GM10847 (cell line): ENCODE measurements around the gene TPST1.

ENCODE experiments used
- POLR2A ChIP-seq: IDR thresholded peaks from 2 replicates; pipeline ENCODE4 v1.6.1; 2011; ENCODE audit not compliant: insufficient read length; ENCODE audit errors: extremely low read depth

TPST1 gene

DNA sequence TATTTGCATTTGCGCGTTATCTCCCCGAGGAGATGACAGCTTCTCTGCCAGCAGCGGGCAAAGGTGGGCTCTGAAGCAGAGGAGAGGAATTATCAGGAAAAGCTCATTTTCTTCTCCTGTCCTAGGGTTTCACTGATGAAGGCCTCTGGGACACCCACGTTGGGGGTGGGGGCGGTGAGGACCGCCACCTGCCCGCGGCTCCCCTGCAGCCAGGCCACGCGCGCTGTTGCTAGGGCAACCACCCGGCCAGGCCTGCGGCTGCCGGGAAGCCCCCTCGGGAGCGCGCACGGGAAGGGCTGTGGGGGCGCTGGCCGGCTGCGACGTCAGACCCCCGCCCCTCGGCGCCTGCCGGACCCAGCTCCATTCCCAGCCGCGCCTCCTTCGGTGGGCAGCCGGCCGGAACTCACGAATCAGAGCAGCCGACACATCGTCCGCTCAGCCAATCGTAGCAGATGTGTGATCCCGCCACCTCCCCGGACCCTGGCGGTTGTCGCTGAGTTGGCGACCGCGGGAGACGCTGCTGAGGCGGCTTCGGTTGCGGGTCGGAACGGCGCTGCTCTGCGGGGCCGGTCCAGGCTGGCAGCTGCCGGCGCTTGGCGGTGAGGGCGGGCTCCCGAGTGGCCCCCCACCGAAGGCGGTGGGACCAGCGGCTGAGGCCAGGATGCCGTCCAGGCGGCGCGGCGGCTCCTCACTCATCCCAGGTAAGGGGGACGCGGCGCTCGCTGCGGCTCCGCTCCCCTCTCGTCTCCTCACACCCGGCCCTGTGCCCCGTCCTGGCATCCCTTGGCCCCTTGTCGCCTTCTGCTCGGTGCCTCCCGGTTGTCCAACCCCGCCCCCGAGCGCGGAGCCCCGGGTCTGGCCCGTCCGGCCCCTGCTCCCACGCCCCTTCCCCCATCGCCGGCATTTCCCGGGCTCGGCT, at the start of gene TPST1:
Gene TPST1 (plus strand): TSS at position 513 of the 919 bp plus-strand sequence. CDS start 35,092 bp downstream, outside the sequence.
- TF ChIP-seq POLR2A: peak; percentile 83

- TF ChIP-seq POLR2A: no peak
Observed at GRCh38 chr7:66157060-66157459, 48.1 kb upstream of the TPST1 start.

GRCh38 chr7:66162622-66163021, 42.5 kb upstream of the TPST1 start:
- no peak for TF ChIP-seq POLR2A

- no peak for TF ChIP-seq POLR2A
Observed at GRCh38 chr7:66163186-66163610, 41.9 kb upstream of the TPST1 start.

DNA sequence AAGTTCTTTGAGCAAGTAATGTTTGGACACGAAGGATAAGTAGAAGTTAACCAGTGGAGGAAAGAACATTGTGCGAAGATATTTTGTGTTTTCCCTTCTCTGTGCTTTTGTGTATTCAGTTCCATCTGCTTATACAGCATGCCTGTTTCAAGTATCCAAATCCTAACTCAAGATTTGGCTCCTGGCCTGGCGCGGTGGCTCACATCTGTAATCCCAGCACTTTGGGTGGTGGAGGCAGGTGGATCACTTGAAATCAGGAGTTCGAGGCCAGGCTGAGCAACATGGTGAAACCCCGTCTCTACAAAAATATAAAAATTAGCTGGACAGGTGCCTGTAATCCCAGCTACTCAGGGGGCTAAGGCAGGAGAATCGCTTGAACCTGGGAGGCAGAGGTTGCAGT, 40.8 kb upstream of the TPST1 start:
- TF ChIP-seq POLR2A: no peak

DNA sequence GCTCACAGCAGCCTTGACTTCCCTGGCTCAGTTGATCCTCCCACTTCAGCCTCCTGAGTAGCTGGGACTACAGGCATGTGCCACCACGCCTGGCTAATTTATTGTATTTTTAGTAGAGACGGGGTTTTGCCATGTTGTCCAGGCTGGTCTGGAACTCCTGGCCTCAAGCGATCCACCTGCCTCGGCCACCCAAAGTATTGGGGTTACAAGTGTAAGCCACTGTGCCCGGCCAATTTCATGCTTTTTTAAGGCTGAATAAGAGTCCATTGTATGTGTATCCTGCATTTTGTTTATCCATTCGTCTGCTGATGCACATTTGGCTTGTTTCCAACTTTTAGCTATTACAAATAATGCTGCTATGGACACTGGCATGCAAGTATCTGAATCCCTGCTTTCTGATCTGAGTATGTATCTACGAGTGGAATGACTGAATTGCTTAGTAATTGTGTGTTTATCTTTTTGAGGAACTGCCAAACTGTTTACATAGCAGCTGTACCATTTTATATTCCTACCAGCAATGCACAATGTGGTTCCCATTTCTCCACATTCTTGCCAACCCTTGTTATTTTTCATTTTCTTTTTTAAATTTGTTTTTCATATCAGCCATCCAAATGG, 37.3 kb upstream of the TPST1 start:
- no peak for TF ChIP-seq POLR2A

DNA sequence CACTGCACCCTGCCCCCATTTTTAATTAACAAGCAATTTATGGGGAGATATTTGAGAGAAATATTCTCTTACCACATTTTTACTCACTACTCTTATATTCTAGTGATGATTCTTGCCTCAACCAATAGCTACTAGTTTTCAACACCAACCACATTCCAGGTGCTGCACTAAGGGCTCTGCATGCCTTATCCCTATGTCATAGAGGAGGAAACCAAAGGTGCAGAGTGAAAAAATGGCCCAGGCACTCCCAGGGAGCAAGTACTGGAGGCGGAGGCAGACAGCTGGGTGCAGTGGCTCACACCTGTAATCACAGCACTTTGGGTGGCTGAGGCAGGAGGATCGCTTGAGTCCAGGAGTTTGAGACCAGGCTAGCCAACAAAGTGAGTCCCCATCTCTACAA, 35.5 kb upstream of the TPST1 start:
- TF ChIP-seq POLR2A: no peak

DNA sequence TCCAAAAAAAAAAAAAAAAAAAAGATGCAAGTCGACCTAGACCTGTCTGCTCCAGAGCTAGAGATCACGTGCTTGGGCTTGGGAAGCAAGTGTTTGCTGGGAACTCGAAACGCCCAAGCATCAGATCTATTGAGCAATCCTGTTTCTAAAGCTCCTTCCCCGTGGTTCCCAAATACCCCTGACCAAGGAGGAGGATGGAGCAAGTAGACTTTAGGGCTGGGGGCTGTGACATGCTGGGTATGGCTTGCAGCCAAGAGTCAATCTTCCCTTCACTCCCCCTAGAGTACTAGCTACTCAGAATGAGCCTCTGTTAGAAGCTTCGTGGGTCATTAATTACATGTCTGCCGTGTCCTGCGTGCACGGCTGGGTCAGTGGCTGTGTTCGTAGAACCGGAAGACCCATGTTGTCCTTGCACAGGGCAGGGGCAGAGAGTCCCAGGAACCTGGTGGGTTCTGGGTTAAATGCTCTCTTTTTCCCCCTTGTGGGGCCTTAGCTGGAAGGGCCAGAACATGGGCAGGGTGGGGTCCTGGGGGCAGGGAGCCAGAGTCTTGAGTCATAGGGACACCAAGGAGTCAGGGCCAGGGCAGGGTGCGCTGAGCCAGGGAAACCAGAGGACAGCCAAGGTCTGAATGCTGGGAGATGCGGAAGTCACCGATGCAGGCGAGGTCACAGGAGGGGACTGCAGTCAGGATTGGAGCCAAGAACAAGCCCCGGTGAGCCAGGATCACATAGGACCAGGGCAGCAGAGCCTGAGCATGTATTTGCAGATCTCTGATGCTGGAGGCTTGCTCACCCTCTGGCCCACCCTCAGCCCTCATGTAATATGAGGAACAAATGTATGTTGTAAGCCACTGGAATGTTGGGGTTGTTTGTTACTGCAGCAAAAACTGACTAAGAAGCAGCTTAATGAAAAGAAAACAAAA, 34.6 kb upstream of the TPST1 start:
- no peak for TF ChIP-seq POLR2A

- no peak for TF ChIP-seq POLR2A
Observed at GRCh38 chr7:66173856-66174255, 31.3 kb upstream of the TPST1 start.

GRCh38 chr7:66176914-66177313, 28.2 kb upstream of the TPST1 start:
- no peak for TF ChIP-seq POLR2A

GRCh38 chr7:66178258-66178657, 26.9 kb upstream of the TPST1 start:
- no peak for TF ChIP-seq POLR2A

- TF ChIP-seq POLR2A: no peak
Observed at GRCh38 chr7:66181329-66181728, 23.8 kb upstream of the TPST1 start.

- TF ChIP-seq POLR2A: no peak
Observed at GRCh38 chr7:66181845-66182244, 23.3 kb upstream of the TPST1 start.

DNA sequence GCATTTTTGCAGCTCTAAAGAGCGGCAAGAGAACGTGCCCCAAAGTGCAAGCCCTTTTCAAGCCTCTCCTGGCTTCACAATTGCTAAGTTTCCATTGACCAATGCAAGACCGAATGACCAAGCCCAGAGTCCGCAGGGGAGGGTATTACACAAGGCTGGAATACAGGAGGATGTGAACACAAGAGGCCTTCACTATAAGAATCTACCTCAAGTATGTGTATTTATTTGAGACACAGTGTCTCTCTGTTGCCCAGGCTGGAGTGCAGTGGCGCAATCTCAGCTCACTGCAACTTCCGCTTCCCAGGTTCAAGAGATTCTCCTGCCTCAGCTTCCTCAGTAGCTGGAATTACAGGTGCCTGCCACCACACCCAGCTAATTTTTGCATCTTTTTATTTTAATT, 22.2 kb upstream of the TPST1 start:
- no peak for TF ChIP-seq POLR2A

DNA sequence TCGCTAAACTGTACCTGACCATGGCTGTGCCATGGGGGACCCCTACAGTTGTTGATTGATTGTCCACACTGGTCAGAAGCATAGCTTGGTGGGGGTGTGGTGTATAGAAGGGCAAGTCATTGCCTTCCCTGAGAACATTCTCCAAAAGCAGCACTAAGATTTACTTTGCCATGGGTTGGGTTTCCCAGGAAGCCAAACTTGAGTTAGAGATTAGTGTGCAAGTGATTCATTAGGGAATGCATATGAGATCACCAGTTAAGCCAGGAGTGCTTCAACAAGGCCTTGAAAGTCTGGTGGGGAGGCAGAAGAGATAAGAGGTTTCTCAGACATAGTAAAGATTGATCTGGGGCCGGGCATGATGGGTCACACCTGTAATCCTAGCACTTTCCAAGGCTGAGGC, 21.4 kb upstream of the TPST1 start:
- no peak for TF ChIP-seq POLR2A
